ENCODE results near the gene UBAP1. TPM values are rescaled to one million over a fixed set of nuclear protein-coding genes. Genes with fewer than 3 reads are reported as not detected.

Gene UBAP1
- total and polyA plus RNA-seq, 8 donors: 40.5 to 54.1 (median 48.8) TPM

- H3K36me3 ChIP-seq: no peaks in the 10 kb centered on the region
- intact Hi-C loops (cut with DNase I): no loop called here
Measured at GRCh38 chr9:34169125-34169524, 9.7 kb upstream of the UBAP1 start.

DNA sequence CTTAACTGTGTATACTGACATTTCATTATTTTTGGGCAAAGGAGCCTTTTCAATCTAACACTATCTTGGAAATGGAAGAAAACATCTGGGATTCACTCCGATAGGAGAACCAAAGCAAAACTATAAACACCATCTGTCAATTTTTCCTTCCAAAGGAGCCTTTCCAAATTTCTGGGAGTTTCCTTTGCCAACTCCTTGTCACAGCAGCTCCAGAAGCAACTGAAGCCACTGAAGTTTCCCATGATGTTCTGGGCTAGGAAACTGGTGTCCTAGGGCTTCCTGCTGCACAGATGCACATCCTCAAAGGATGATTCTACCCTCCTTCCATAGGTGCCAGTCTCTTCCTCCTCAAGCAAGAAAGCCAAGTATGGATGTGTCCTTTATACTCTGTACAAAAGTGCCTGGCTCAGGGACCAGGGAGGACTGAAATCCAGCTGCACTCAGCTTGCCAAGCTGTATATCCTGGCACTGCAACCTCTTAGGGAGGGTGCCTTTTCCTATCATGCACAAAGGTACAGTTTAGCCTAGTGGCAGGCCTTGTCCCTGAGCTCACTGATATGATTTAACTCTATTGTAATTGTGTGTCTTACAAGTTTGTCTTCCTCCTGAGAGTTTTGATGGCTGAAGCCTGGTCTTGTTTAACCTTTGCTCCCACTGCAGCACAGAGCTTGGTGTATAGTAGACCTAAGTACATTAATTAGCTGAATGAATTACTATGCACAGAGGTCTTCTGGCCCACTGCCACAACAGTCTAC is 8.4 kb upstream of the UBAP1 start:
- no peaks in the 10 kb centered on the region for H3K27me3 ChIP-seq
- no peaks in the 10 kb centered on the region for H3K36me3 ChIP-seq
- TF ChIP-seq CTCF (IDR thresholded peaks at IDR 0.05): no peak
- no peak for ATAC-seq
- intact Hi-C loops (cut with DNase I): no loop called here
- H3K9me3 ChIP-seq: no peaks in the 10 kb centered on the region
- peak in 1 of 4 donors; percentile 49 for DNase-seq
- no peak overlapping the region for H3K4me3 ChIP-seq
- peaks cover 0 to 28% of the 10 kb centered on the region in 2 donors for H3K4me1 ChIP-seq
- peak overlapping the region in 1 of 2 donors; percentile 79 for H3K27ac ChIP-seq

More at GRCh38 chr9:34169125-34169524, 9.7 kb upstream of the UBAP1 start:
- DNase-seq (no peak), ATAC-seq (no peak)
- Histone ChIP-seq H3K4me3 (no peak overlapping the region), H3K27me3 (no peaks in the 10 kb centered on the region), H3K27ac (no peak overlapping the region), H3K4me1 (peaks cover 0 to 28% of the 10 kb centered on the region in 2 donors), H3K9me3 (no peaks in the 10 kb centered on the region)
- no peak for TF ChIP-seq CTCF (IDR thresholded peaks at IDR 0.05)

GRCh38 chr9:34171753-34172535 is 6.9 kb upstream of the UBAP1 start:
- ATAC-seq: no peak
- Histone ChIP-seq H3K27me3 (no peaks in the 10 kb centered on the region), H3K27ac (peak overlapping the region in 1 of 2 donors; percentile 79), H3K9me3 (no peaks in the 10 kb centered on the region), H3K4me1 (peaks cover 0 to 28% of the 10 kb centered on the region in 2 donors), H3K4me3 (no peak overlapping the region), H3K36me3 (no peaks in the 10 kb centered on the region)
- no peak for TF ChIP-seq CTCF (IDR thresholded peaks at IDR 0.05)
- intact Hi-C loops (cut with DNase I): no loop called here
- DNase-seq: peak in 1 of 4 donors; percentile 50

- H3K27me3 ChIP-seq: no peaks in the 10 kb centered on the region
- no peaks in the 10 kb centered on the region for H3K9me3 ChIP-seq
- H3K27ac ChIP-seq: no peak overlapping the region
- H3K4me1 ChIP-seq: peaks cover 0 to 30% of the 10 kb centered on the region in 2 donors
- ATAC-seq (peak; percentile 23), DNase-seq (no peak)
- no peaks in the 10 kb centered on the region for H3K36me3 ChIP-seq
- TF ChIP-seq CTCF (IDR thresholded peaks at IDR 0.05): no peak
- intact Hi-C loops (cut with DNase I): no loop called here
- H3K4me3 ChIP-seq: no peak overlapping the region
Measured at GRCh38 chr9:34176089-34176488, 2.8 kb upstream of the UBAP1 start.

Data from left lung (tissue), 10 donors.